ENCODE measurements around the gene GPC6.

GPC6 gene

DNA sequence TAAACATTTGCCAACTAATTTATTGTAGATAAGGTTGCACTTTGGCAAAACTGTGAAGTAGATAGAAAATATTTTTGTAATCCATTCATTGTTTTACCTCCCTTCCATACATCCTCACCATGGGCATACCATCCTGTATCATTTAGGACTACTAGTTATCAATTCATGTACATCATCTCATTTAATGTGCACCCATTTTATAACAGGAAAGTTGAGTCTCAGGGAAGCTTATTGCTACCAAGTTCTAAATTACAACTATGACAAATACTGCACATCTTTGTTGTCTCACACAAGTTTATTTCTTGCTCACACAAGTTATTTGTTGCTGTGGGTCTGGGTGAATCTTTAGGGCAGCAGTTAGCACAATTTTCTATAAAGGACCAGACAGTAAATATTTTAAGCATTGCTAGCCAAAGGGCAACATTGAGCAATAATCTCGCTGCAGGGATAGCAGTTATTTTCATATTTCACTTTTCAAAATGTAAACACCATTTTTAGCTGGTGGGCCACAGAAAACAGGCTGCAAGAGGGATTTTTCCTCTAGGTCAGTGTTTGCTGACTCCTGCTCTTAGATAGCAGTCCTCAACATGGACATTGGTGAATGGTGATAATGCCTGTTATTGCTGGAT is 276.5 kb downstream of the GPC6 start:
- H3K4ac ChIP-seq (ENCODE audit: low read depth, low read length), result no peak overlapping the region
- no peak overlapping the region for H2AK5ac ChIP-seq (ENCODE audit: low read length)
- no peak overlapping the region for H3K9ac ChIP-seq (ENCODE audit: low read length)
- H3K36me3 ChIP-seq (ENCODE audit: control insufficient read depth in 1 of 2, insufficient read depth in 2 of 2, low read length in 2 of 2), result no peaks in the 10 kb centered on the region
- DNase-seq, result peak in 1 of 2 donors; percentile 2
- H4K8ac ChIP-seq (ENCODE audit: low read depth, low read length), result no peak overlapping the region
- H3K79me1 ChIP-seq (ENCODE audit: low read length), result no peaks in the 10 kb centered on the region
- H4K91ac ChIP-seq (ENCODE audit: low read depth, low read length), result no peak overlapping the region
- H4K12ac ChIP-seq (ENCODE audit: low read depth, low read length), result no peak overlapping the region
- no peak overlapping the region for H2AFZ ChIP-seq (ENCODE audit: insufficient read depth, low read length, poor library complexity)
- no peak overlapping the region for H3K18ac ChIP-seq (ENCODE audit: low read length)
- no CpG with 5 or more reads among the region's 1 CpG for WGBS (ENCODE audit: extremely low coverage, insufficient coverage, insufficient read length)
- no peak overlapping the region for H2BK12ac ChIP-seq (ENCODE audit: low read length)
- H3K4me3 ChIP-seq (ENCODE audit: low read depth, low read length), result no peak overlapping the region
- no peak overlapping the region for H3K27ac ChIP-seq (ENCODE audit: low read depth, low read length)
- no peaks in the 10 kb centered on the region for H3K27me3 ChIP-seq (ENCODE audit: insufficient read depth, low read length)
- H2BK120ac ChIP-seq (ENCODE audit: insufficient read depth, low read length, poor library complexity), result no peak overlapping the region
- no peak overlapping the region for H3K23ac ChIP-seq (ENCODE audit: low read length)
- H3K4me2 ChIP-seq (ENCODE audit: low read length), result no peak overlapping the region
- H3K9me3 ChIP-seq (ENCODE audit: insufficient read depth, low read depth, low read length), result no peaks in the 10 kb centered on the region
- H2BK5ac ChIP-seq (ENCODE audit: low read depth, low read length, poor library complexity), result no peak overlapping the region
- H3K14ac ChIP-seq (ENCODE audit: low read length), result no peak overlapping the region
- no peaks in the 10 kb centered on the region for H3K79me2 ChIP-seq (ENCODE audit: control insufficient read depth, insufficient read depth, low read length, poor library complexity)
- no peaks in the 10 kb centered on the region for H3K4me1 ChIP-seq (ENCODE audit: control insufficient read depth in 1 of 2, insufficient read depth in 2 of 2, low read length in 2 of 2)

DNA sequence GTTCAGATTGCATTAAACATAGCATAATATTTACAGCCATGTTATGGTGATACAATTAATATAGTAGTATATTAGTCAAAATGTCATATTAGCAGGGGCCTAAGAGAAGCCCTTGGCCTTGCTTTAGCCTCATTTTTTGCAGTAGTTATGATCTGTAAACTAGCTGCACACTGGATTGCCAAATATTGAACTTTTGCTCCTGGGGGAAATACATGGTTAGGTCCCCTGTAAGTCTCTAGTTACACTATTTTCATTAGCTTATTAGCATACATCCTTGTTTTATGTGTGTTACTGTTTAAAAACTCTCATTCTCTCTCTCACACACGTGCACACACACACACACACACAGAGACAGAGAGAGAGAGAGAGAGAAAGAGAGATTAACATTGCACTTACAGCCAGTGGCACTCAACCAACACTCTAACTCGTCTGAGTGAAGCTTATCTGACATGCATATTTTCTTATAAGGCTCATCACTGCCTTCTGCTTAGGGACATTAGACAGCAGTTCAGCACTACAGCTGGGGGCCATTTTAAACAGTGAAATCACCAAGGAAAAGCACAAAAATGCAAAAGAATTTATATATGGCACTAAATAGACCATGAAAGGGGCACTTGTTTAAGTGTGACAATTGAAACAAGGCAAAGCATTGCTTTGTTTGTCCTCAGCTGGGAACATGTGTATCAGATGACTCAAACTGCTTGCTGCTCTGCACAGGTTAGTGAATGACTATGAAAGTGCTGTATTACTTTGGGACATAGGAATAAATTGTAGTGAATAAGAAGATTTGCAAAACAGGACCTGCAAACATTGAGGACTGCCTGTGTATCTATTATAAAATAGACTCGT is 278.7 kb downstream of the GPC6 start:
- no CpG with 5 or more reads among the region's 3 CpGs for WGBS (ENCODE audit: extremely low coverage, insufficient coverage, insufficient read length)

DNA sequence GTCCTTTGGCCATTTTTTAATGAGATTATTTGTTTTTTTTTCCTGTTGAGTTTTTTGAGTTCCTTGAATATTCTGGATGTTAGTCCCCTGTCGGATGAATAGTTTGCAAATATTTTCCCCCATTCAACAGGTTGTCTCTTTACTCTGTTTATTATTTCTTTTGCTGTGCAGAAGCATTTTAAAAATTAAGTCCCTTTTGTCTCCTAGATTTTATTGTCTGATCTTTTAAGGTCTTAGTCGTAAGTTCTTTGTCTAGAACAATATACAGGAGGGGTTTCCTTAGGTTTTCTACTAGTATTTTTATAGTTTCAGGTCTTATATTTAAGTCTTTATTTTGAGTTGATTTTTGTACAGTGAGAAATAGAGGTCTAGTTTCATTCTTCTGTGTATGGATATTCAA is 284.4 kb downstream of the GPC6 start:
- no peak overlapping the region for H4K91ac ChIP-seq (ENCODE audit: low read depth, low read length)
- no peaks in the 10 kb centered on the region for H3K79me1 ChIP-seq (ENCODE audit: low read length)
- H3K23ac ChIP-seq (ENCODE audit: low read length), result no peak overlapping the region
- no CpG with 5 or more reads among the region's 2 CpGs for WGBS (ENCODE audit: extremely low coverage, insufficient coverage, insufficient read length)
- no peaks in the 10 kb centered on the region for H3K4me1 ChIP-seq (ENCODE audit: control insufficient read depth in 1 of 2, insufficient read depth in 2 of 2, low read length in 2 of 2)
- no peaks in the 10 kb centered on the region for H3K79me2 ChIP-seq (ENCODE audit: control insufficient read depth, insufficient read depth, low read length, poor library complexity)
- no peak overlapping the region for H2AK5ac ChIP-seq (ENCODE audit: low read length)
- no peak overlapping the region for H2BK5ac ChIP-seq (ENCODE audit: low read depth, low read length, poor library complexity)
- H3K9ac ChIP-seq (ENCODE audit: low read length), result no peak overlapping the region
- no peak overlapping the region for H4K8ac ChIP-seq (ENCODE audit: low read depth, low read length)
- no peak overlapping the region for H3K4me2 ChIP-seq (ENCODE audit: low read length)
- no peaks in the 10 kb centered on the region for H3K36me3 ChIP-seq (ENCODE audit: control insufficient read depth in 1 of 2, insufficient read depth in 2 of 2, low read length in 2 of 2)
- H3K27ac ChIP-seq (ENCODE audit: low read depth, low read length), result no peak overlapping the region
- no peaks in the 10 kb centered on the region for H3K9me3 ChIP-seq (ENCODE audit: insufficient read depth, low read depth, low read length)
- no peak overlapping the region for H3K4ac ChIP-seq (ENCODE audit: low read depth, low read length)
- no peak overlapping the region for H3K14ac ChIP-seq (ENCODE audit: low read length)
- no peak overlapping the region for H4K12ac ChIP-seq (ENCODE audit: low read depth, low read length)
- no peak overlapping the region for H3K4me3 ChIP-seq (ENCODE audit: low read depth, low read length)
- no peak overlapping the region for H2BK12ac ChIP-seq (ENCODE audit: low read length)
- H2AFZ ChIP-seq (ENCODE audit: insufficient read depth, low read length, poor library complexity), result no peak overlapping the region
- no peak for DNase-seq
- H3K18ac ChIP-seq (ENCODE audit: low read length), result no peak overlapping the region
- no peaks in the 10 kb centered on the region for H3K27me3 ChIP-seq (ENCODE audit: insufficient read depth, low read length)
- no peak overlapping the region for H2BK120ac ChIP-seq (ENCODE audit: insufficient read depth, low read length, poor library complexity)

More for the DNA sequence above, 278.7 kb downstream of the GPC6 start:
- Histone ChIP-seq H4K12ac (ENCODE audit: low read depth, low read length) (no peak overlapping the region), H3K14ac (ENCODE audit: low read length) (no peak overlapping the region), H4K91ac (ENCODE audit: low read depth, low read length) (no peak overlapping the region), H2AK5ac (ENCODE audit: low read length) (no peak overlapping the region), H3K27me3 (ENCODE audit: insufficient read depth, low read length) (no peaks in the 10 kb centered on the region), H2BK120ac (ENCODE audit: insufficient read depth, low read length, poor library complexity) (no peak overlapping the region), H2BK12ac (ENCODE audit: low read length) (no peak overlapping the region), H3K4me2 (ENCODE audit: low read length) (no peak overlapping the region), H2AFZ (ENCODE audit: insufficient read depth, low read length, poor library complexity) (no peak overlapping the region), H3K27ac (ENCODE audit: low read depth, low read length) (no peak overlapping the region), H2BK5ac (ENCODE audit: low read depth, low read length, poor library complexity) (no peak overlapping the region), H3K23ac (ENCODE audit: low read length) (no peak overlapping the region), H3K79me1 (ENCODE audit: low read length) (no peaks in the 10 kb centered on the region), H3K9me3 (ENCODE audit: insufficient read depth, low read depth, low read length) (no peaks in the 10 kb centered on the region), H4K8ac (ENCODE audit: low read depth, low read length) (no peak overlapping the region), H3K4me1 (ENCODE audit: control insufficient read depth in 1 of 2, insufficient read depth in 2 of 2, low read length in 2 of 2) (no peaks in the 10 kb centered on the region), H3K79me2 (ENCODE audit: control insufficient read depth, insufficient read depth, low read length, poor library complexity) (no peaks in the 10 kb centered on the region), H3K36me3 (ENCODE audit: control insufficient read depth in 1 of 2, insufficient read depth in 2 of 2, low read length in 2 of 2) (no peaks in the 10 kb centered on the region), H3K18ac (ENCODE audit: low read length) (no peak overlapping the region), H3K4ac (ENCODE audit: low read depth, low read length) (no peak overlapping the region), H3K4me3 (ENCODE audit: low read depth, low read length) (no peak overlapping the region), H3K9ac (ENCODE audit: low read length) (no peak overlapping the region)
- peak in 1 of 2 donors; percentile 1 for DNase-seq

DNA sequence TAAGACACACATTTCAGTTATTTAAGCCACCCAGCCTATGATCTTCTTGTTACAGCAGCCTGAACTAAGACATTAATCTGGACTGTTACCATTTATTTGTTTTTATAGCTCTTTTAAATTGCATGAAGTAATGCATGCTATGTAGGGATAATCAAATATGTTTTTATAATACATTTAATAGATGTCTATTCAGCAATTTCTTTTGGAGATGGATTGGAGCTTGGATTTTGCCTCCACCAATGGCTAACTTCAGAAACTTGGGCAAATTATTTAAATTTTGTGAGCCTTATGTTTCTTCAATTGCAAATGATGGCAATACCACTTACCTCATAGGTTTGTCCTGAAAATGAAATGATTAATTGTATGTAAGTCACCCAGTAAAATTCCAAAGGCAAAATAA is 288.7 kb downstream of the GPC6 start:
- no peaks in the 10 kb centered on the region for H3K79me2 ChIP-seq (ENCODE audit: control insufficient read depth, insufficient read depth, low read length, poor library complexity)
- H3K4me3 ChIP-seq (ENCODE audit: low read depth, low read length), result no peak overlapping the region
- H3K4ac ChIP-seq (ENCODE audit: low read depth, low read length), result no peak overlapping the region
- H3K14ac ChIP-seq (ENCODE audit: low read length), result no peak overlapping the region
- no peaks in the 10 kb centered on the region for H3K4me1 ChIP-seq (ENCODE audit: control insufficient read depth in 1 of 2, insufficient read depth in 2 of 2, low read length in 2 of 2)
- no peak overlapping the region for H3K9ac ChIP-seq (ENCODE audit: low read length)
- no peak overlapping the region for H2BK120ac ChIP-seq (ENCODE audit: insufficient read depth, low read length, poor library complexity)
- DNase-seq, result no peak
- no peak overlapping the region for H4K91ac ChIP-seq (ENCODE audit: low read depth, low read length)
- H3K18ac ChIP-seq (ENCODE audit: low read length), result no peak overlapping the region
- H3K79me1 ChIP-seq (ENCODE audit: low read length), result no peaks in the 10 kb centered on the region
- H3K4me2 ChIP-seq (ENCODE audit: low read length), result no peak overlapping the region
- H2BK12ac ChIP-seq (ENCODE audit: low read length), result no peak overlapping the region
- H4K12ac ChIP-seq (ENCODE audit: low read depth, low read length), result no peak overlapping the region
- H4K8ac ChIP-seq (ENCODE audit: low read depth, low read length), result no peak overlapping the region
- no peaks in the 10 kb centered on the region for H3K9me3 ChIP-seq (ENCODE audit: insufficient read depth, low read depth, low read length)
- H3K36me3 ChIP-seq (ENCODE audit: control insufficient read depth in 1 of 2, insufficient read depth in 2 of 2, low read length in 2 of 2), result no peaks in the 10 kb centered on the region
- H2AFZ ChIP-seq (ENCODE audit: insufficient read depth, low read length, poor library complexity), result no peak overlapping the region
- no peaks in the 10 kb centered on the region for H3K27me3 ChIP-seq (ENCODE audit: insufficient read depth, low read length)
- no peak overlapping the region for H3K23ac ChIP-seq (ENCODE audit: low read length)
- H2BK5ac ChIP-seq (ENCODE audit: low read depth, low read length, poor library complexity), result no peak overlapping the region
- no peak overlapping the region for H3K27ac ChIP-seq (ENCODE audit: low read depth, low read length)
- H2AK5ac ChIP-seq (ENCODE audit: low read length), result no peak overlapping the region
